Neuronal stem cell (in vitro differentiated cells): ENCODE results near the gene SMIM14.
"Not testable (repeated sequence)": the region's sequence is repeated elsewhere in the genome, so short reads cannot be mapped to it uniquely, and the experiment has no call there.

Source experiments
- DNase-seq: peaks from one replicate; pipeline ENCODE4 v3.0.0-alpha.2; 2013; ENCODE audit warnings: low spot score
- H2AFZ ChIP-seq: one replicate; pipeline ENCODE4 v1.6.1; 2013; ENCODE audit warnings: mild to moderate bottlenecking, low read length, inconsistent platforms
- H2AK5ac ChIP-seq: 2 replicates; pipeline ENCODE4 v1.6.1; 2013; ENCODE audit warnings: low read depth, mild to moderate bottlenecking, inconsistent platforms, low read length, moderate library complexity, mixed read lengths
- H2BK120ac ChIP-seq: 2 replicates; pipeline ENCODE4 v1.6.1; 2013; ENCODE audit warnings: low read depth, mild to moderate bottlenecking, inconsistent platforms, low read length, moderate library complexity, mixed read lengths
- H2BK12ac ChIP-seq: one replicate; pipeline ENCODE4 v1.6.1; 2013; ENCODE audit warnings: low read length, inconsistent platforms
- H2BK15ac ChIP-seq: 2 replicates; pipeline ENCODE4 v1.6.1; 2013; ENCODE audit warnings: mild to moderate bottlenecking, low read length, inconsistent platforms, mixed read lengths
- H2BK5ac ChIP-seq: one replicate; pipeline ENCODE4 v1.6.1; 2013; ENCODE audit warnings: inconsistent platforms, mild to moderate bottlenecking, low read length, moderate library complexity
- H3K14ac ChIP-seq: one replicate; pipeline ENCODE4 v1.6.1; 2013; ENCODE audit warnings: low read length, inconsistent platforms
- H3K18ac ChIP-seq: 2 replicates; pipeline ENCODE4 v1.6.1; 2013; ENCODE audit warnings: low read length, inconsistent platforms
- H3K23ac ChIP-seq: 2 replicates; pipeline ENCODE4 v1.6.1; 2013; ENCODE audit warnings: low read depth, mild to moderate bottlenecking, mixed read lengths, low read length, inconsistent platforms; ENCODE audit not compliant: poor library complexity
- H3K27ac ChIP-seq: replicated peaks from 3 replicates; pipeline ENCODE4 v1.5.1; 2013; ENCODE audit warnings: low read length, inconsistent platforms
- H3K27me3 ChIP-seq, 3 experiments: 2 replicates each; pipeline ENCODE4 v1.6.1; 2013; ENCODE audit warnings: low read length in 3 of 3, mild to moderate bottlenecking in 2 of 3, inconsistent platforms in 1 of 3, low read depth in 1 of 3, mixed read lengths in 1 of 3, moderate library complexity in 1 of 3; ENCODE audit not compliant: control insufficient read depth in 3 of 3, insufficient read depth in 3 of 3
- H3K36me3 ChIP-seq, 2 donors: replicated peaks in 1 of 2; 2 replicates each; pipeline ENCODE4 v1.6.1; 2013; ENCODE audit warnings: low read length in 2 of 2; ENCODE audit not compliant: control insufficient read depth in 2 of 2, insufficient read depth in 2 of 2
- H3K4ac ChIP-seq: 2 replicates; pipeline ENCODE4 v1.6.1; 2013; ENCODE audit warnings: inconsistent platforms, mild to moderate bottlenecking, low read length, moderate library complexity
- H3K4me1 ChIP-seq, 2 donors: 1 replicate in 1 of 2; 2 replicates in 1 of 2; pipeline ENCODE4 v1.6.1; 2013; ENCODE audit warnings: low read length in 2 of 2, low read depth in 1 of 2; ENCODE audit not compliant: control insufficient read depth in 2 of 2, insufficient read depth in 1 of 2
- H3K4me2 ChIP-seq: one replicate; pipeline ENCODE4 v1.6.1; 2013; ENCODE audit warnings: mild to moderate bottlenecking, low read length, inconsistent platforms; ENCODE audit not compliant: insufficient read depth, poor library complexity, severe bottlenecking
- H3K4me3 ChIP-seq, 2 donors: 2 replicates each; pipeline ENCODE4 v1.5.1; 2013; ENCODE audit warnings: low read length in 2 of 2, mild to moderate bottlenecking in 2 of 2, inconsistent platforms in 1 of 2, moderate library complexity in 1 of 2
- H3K79me1 ChIP-seq: one replicate; pipeline ENCODE4 v1.6.1; 2013; ENCODE audit warnings: low read depth, mild to moderate bottlenecking, inconsistent platforms, low read length, moderate library complexity
- H3K9ac ChIP-seq: one replicate; pipeline ENCODE4 v1.6.1; 2013; ENCODE audit warnings: mild to moderate bottlenecking, low read depth, low read length, inconsistent platforms; ENCODE audit not compliant: poor library complexity
- H3K9me3 ChIP-seq, 2 donors: replicated peaks in 1 of 2; 2 replicates each; pipeline versions ENCODE3 to v1.6.1; 2013; ENCODE audit warnings: low read length in 2 of 2, mild to moderate bottlenecking in 2 of 2, inconsistent platforms in 1 of 2, low read depth in 1 of 2, mixed read lengths in 1 of 2, moderate library complexity in 1 of 2; ENCODE audit not compliant: control insufficient read depth in 2 of 2, insufficient read depth in 1 of 2
- H4K8ac ChIP-seq: one replicate; pipeline ENCODE4 v1.6.1; 2013; ENCODE audit warnings: low read depth, mild to moderate bottlenecking, inconsistent platforms, low read length, moderate library complexity
- H4K91ac ChIP-seq: one replicate; pipeline ENCODE4 v1.6.1; 2013; ENCODE audit warnings: low read length, low read depth, mild to moderate bottlenecking, inconsistent platforms; ENCODE audit not compliant: poor library complexity
- WGBS, 2 donors: extraction: QIAGEN DNeasy Blood & Tissue Kit; methylation state at CpG; one replicate each; pipeline ENCODE4 v1.1.7; 2013; ENCODE audit warnings: missing lambda C conversion rate in 2 of 2, mixed read lengths in 1 of 2; ENCODE audit not compliant: insufficient read length in 2 of 2, insufficient replicate concordance in 1 of 2; ENCODE audit errors: extremely low coverage in 2 of 2; 5-methylcytosine and 5-hydroxymethylcytosine counted together

The SMIM14 gene

GRCh38 chr4:39548425-39549067, 90.1 kb downstream of the SMIM14 start:
- H2BK12ac ChIP-seq: no peak overlapping the region
- WGBS, 2 donors: no CpG with 5 or more reads among the region's 3 CpGs
- H3K9ac ChIP-seq: no peak overlapping the region
- H4K8ac ChIP-seq: no peak overlapping the region
- H3K79me1 ChIP-seq: peaks cover 2% of the 10 kb centered on the region
- H2AFZ ChIP-seq: no peak overlapping the region
- H3K36me3 ChIP-seq: no peaks in the 10 kb centered on the region
- H2AK5ac ChIP-seq: no peak overlapping the region
- H2BK15ac ChIP-seq: no peak overlapping the region
- peaks cover 0 to 3% of the 10 kb centered on the region in 2 donors for H3K4me1 ChIP-seq
- H2BK5ac ChIP-seq: no peak overlapping the region
- H3K27me3 ChIP-seq: no peaks in the 10 kb centered on the region
- H4K91ac ChIP-seq: no peak overlapping the region
- no peak overlapping the region for H2BK120ac ChIP-seq
- no peak overlapping the region for H3K23ac ChIP-seq
- H3K18ac ChIP-seq: no peak overlapping the region
- no peak overlapping the region for H3K4me3 ChIP-seq
- no peak overlapping the region for H3K4ac ChIP-seq
- H3K9me3 ChIP-seq: peaks cover 1 to 3% of the 10 kb centered on the region in 2 donors
- DNase-seq: no peak
- no peak overlapping the region for H3K14ac ChIP-seq
- H3K27ac ChIP-seq: no peak overlapping the region
- no peak overlapping the region for H3K4me2 ChIP-seq

- Histone ChIP-seq H2BK15ac (no peak overlapping the region), H3K23ac (no peak overlapping the region), H2AFZ (no peak overlapping the region), H3K36me3 (peaks cover 0 to 3% of the 10 kb centered on the region in 2 donors), H3K27me3 (no peaks in the 10 kb centered on the region), H3K27ac (peak overlapping the region; percentile 15), H2BK12ac (no peak overlapping the region), H3K79me1 (no peaks in the 10 kb centered on the region), H2BK5ac (no peak overlapping the region), H3K4me1 (peaks cover 0 to 3% of the 10 kb centered on the region in 2 donors), H2AK5ac (no peak overlapping the region), H3K18ac (no peak overlapping the region), H3K4ac (no peak overlapping the region), H4K91ac (no peak overlapping the region), H3K14ac (no peak overlapping the region), H4K8ac (no peak overlapping the region), H3K9me3 (peaks cover 1 to 4% of the 10 kb centered on the region in 2 donors), H3K4me2 (no peak overlapping the region), H3K4me3 (no peak overlapping the region), H2BK120ac (no peak overlapping the region), H3K9ac (no peak overlapping the region)
- DNase-seq: no peak
- no CpG with 5 or more reads among the region's 1 CpG for WGBS, 2 donors
Observed at GRCh38 chr4:39544580-39545315, 93.9 kb downstream of the SMIM14 start.

- H3K4ac ChIP-seq, H3K79me1 ChIP-seq, H2BK5ac ChIP-seq, H2BK15ac ChIP-seq, H2AK5ac ChIP-seq, DNase-seq, H3K23ac ChIP-seq, H2BK120ac ChIP-seq, H3K4me2 ChIP-seq, H3K9me3 ChIP-seq, H3K36me3 ChIP-seq, H2BK12ac ChIP-seq, H3K14ac ChIP-seq, H4K8ac ChIP-seq, H4K91ac ChIP-seq, H3K27me3 ChIP-seq, H3K4me1 ChIP-seq, H2AFZ ChIP-seq, H3K4me3 ChIP-seq: not testable (repeated sequence)
- no CpG with 5 or more reads among the region's 4 CpGs for WGBS, 2 donors
- Histone ChIP-seq H3K18ac (peak overlapping the region; percentile 13), H3K27ac (peak overlapping the region; percentile 15), H3K9ac (peak overlapping the region; percentile 30)
Observed at GRCh38 chr4:39544080-39544479, 94.6 kb downstream of the SMIM14 start.

- Histone ChIP-seq H2BK120ac (no peak overlapping the region), H4K91ac (no peak overlapping the region), H2AK5ac (no peak overlapping the region), H3K36me3 (peaks cover 0 to 11% of the 10 kb centered on the region in 2 donors), H3K4me1 (peaks cover 0 to 3% of the 10 kb centered on the region in 2 donors), H4K8ac (no peak overlapping the region), H2AFZ (no peak overlapping the region), H3K14ac (no peak overlapping the region), H2BK15ac (no peak overlapping the region), H3K27ac (no peak overlapping the region), H3K79me1 (no peaks in the 10 kb centered on the region), H3K9me3 (peaks cover 1 to 4% of the 10 kb centered on the region in 2 donors), H3K18ac (no peak overlapping the region), H3K4me2 (no peak overlapping the region), H3K23ac (no peak overlapping the region), H3K9ac (no peak overlapping the region), H2BK5ac (no peak overlapping the region), H2BK12ac (no peak overlapping the region), H3K4ac (no peak overlapping the region), H3K27me3 (no peaks in the 10 kb centered on the region), H3K4me3 (no peak overlapping the region)
- no CpG with 5 or more reads among the region's 5 CpGs for WGBS, 2 donors
- no peak for DNase-seq
Observed at GRCh38 chr4:39543034-39543433, 95.6 kb downstream of the SMIM14 start.
